ENCODE results near the gene RAP1GAP2. TPM values are rescaled to one million over a fixed set of nuclear protein-coding genes. Genes with fewer than 3 reads are reported as not detected.

Gene RAP1GAP2
- total RNA-seq, 2 donors from 2014 or later = 77.3 to 109 TPM

DNA sequence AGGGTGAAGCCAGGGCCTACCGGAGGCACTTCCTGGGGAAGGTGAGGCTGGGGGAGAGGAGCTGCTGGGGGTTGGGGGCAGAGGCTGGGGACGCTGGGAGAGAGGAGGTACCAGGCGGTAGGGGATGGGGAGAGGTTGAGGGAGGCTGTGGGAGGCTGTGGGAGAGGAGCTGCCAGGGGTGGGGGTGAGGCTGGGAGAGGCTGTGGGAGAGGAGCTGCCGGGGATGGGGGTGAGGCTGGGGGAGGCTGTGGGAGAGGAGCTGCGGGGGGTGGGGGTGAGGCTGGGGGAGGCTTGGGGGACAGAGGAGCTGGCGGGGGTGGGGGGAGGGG, 167.8 kb downstream of the RAP1GAP2 start:
- DNase-seq = no peak
- H3K9me3 ChIP-seq (ENCODE audit: control insufficient read depth, low read length, poor library complexity, severe bottlenecking) = no peaks in the 10 kb centered on the region
- Mint-ChIP-seq H3K4me3 (no peak overlapping the region), H3K36me3 (ENCODE audit: low read depth) (no peaks in the 10 kb centered on the region), H3K4me1 (peaks cover under 1% of the 10 kb centered on the region), H3K27me3 (no peaks in the 10 kb centered on the region), H3K27ac (no peak overlapping the region)
- ATAC-seq = no peak

GRCh38 chr17:2964370-2964769, 168.1 kb downstream of the RAP1GAP2 start:
- H3K9me3 ChIP-seq (ENCODE audit: control insufficient read depth, low read length, poor library complexity, severe bottlenecking) = no peaks in the 10 kb centered on the region
- Mint-ChIP-seq H3K27me3 (no peaks in the 10 kb centered on the region), H3K4me1 (no peaks in the 10 kb centered on the region), H3K36me3 (ENCODE audit: low read depth) (no peaks in the 10 kb centered on the region), H3K27ac (no peak overlapping the region), H3K4me3 (no peak overlapping the region)
- ATAC-seq (no peak), DNase-seq (no peak)

GRCh38 chr17:2964831-2965230, 168.6 kb downstream of the RAP1GAP2 start:
- Mint-ChIP-seq H3K27ac (no peak overlapping the region), H3K36me3 (ENCODE audit: low read depth) (no peaks in the 10 kb centered on the region), H3K4me1 (no peaks in the 10 kb centered on the region), H3K27me3 (no peaks in the 10 kb centered on the region), H3K4me3 (no peak overlapping the region)
- ATAC-seq = no peak
- no peaks in the 10 kb centered on the region for H3K9me3 ChIP-seq (ENCODE audit: control insufficient read depth, low read length, poor library complexity, severe bottlenecking)
- DNase-seq = no peak

DNA sequence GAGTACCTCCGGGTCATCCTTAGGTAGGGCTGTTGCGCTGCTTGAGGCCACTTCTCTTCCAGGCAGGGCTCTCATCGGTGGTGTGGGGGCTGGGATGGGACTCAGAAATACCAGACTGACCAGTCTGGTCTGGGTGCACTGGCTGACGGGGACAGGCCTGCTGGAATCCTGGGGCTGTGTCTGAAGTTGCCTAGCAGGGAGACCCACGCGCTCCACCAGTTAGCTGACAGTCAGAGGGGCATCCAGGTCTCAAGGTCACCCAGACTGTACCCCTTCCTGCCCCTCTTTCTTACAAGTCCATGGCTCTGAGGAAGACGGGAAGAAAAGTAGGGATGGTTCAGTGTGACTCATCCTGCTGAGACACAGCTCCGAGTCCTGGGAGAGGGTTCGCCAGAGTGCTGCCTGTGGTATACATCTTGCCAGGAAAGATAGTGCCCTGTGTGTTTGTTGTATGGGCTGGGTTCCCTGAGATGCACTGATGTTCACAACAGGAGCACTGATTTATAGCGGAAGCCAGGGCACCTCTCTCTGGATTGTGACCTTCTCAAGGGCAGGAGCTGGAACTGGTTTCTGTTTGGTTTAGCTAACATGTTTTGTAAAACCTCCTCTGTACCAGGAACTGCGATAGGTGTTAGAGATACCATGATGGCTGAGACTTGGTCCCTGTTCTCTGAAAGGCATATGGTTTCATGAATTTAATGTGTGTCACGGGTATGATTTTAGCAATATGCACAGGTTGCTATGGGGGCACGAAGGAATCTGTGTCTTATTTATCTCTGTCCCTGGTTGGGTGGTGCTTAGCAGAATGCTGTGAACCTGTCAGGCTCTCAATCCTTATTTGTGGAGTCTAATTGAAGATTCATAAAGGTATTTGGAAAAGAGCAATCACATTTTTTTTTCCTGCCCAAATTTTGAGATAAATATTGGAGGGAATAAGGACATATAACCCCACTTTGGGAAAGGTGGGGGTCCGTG, 169.7 kb downstream of the RAP1GAP2 start:
- no peaks in the 10 kb centered on the region for H3K36me3 Mint-ChIP-seq (ENCODE audit: low read depth)
- DNase-seq = no peak
- no peak overlapping the region for H3K4me3 Mint-ChIP-seq
- peak overlapping the region; percentile 3 for H3K27ac Mint-ChIP-seq
- H3K9me3 ChIP-seq (ENCODE audit: control insufficient read depth, low read length, poor library complexity, severe bottlenecking) = no peaks in the 10 kb centered on the region
- no peaks in the 10 kb centered on the region for H3K4me1 Mint-ChIP-seq
- H3K27me3 Mint-ChIP-seq = no peaks in the 10 kb centered on the region
- ATAC-seq = no peak

DNA sequence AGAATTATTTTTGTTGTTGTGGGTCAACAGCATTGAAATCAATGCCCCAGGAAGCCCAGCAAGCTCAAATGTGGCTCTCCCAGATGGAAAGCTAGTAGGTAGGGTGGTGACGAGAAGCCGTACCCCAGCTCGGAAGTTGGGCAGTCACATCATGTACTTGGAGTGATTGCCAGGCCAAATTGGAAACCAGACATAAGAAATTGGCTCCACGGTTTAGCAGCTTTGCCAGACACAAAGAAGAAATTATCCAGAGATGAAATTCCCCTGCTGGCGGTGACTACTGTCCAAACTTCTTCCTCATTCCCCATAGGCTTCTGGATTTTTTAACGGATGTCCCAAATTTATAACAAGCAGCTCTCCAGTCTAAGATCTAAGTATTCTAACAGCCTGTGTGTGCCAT, 171.3 kb downstream of the RAP1GAP2 start:
- H3K27ac Mint-ChIP-seq = peak overlapping the region; percentile 41

GRCh38 chr17:2971851-2972250, 175.6 kb downstream of the RAP1GAP2 start:
- H3K9me3 ChIP-seq (ENCODE audit: control insufficient read depth, low read length, poor library complexity, severe bottlenecking) = no peaks in the 10 kb centered on the region
- Mint-ChIP-seq H3K27ac (no peak overlapping the region), H3K27me3 (no peaks in the 10 kb centered on the region), H3K4me3 (no peak overlapping the region), H3K36me3 (ENCODE audit: low read depth) (peaks cover 8% of the 10 kb centered on the region), H3K4me1 (peaks cover 9% of the 10 kb centered on the region)
- DNase-seq (no peak), ATAC-seq (no peak)

More for the DNA sequence above, 171.3 kb downstream of the RAP1GAP2 start:
- ATAC-seq (no peak), DNase-seq (no peak)
- H3K9me3 ChIP-seq (ENCODE audit: control insufficient read depth, low read length, poor library complexity, severe bottlenecking) = no peaks in the 10 kb centered on the region
- H3K36me3 Mint-ChIP-seq (ENCODE audit: low read depth) = no peaks in the 10 kb centered on the region
- no peaks in the 10 kb centered on the region for H3K4me1 Mint-ChIP-seq
- no peak overlapping the region for H3K4me3 Mint-ChIP-seq
- H3K27me3 Mint-ChIP-seq = no peaks in the 10 kb centered on the region

GRCh38 chr17:2972749-2973148, 176.5 kb downstream of the RAP1GAP2 start:
- peaks cover 8% of the 10 kb centered on the region for H3K36me3 Mint-ChIP-seq (ENCODE audit: low read depth)
- no peaks in the 10 kb centered on the region for H3K9me3 ChIP-seq (ENCODE audit: control insufficient read depth, low read length, poor library complexity, severe bottlenecking)
- no peak for ATAC-seq
- H3K27ac Mint-ChIP-seq = no peak overlapping the region
- no peak for DNase-seq
- peaks cover 9% of the 10 kb centered on the region for H3K4me1 Mint-ChIP-seq
- no peak overlapping the region for H3K4me3 Mint-ChIP-seq
- no peaks in the 10 kb centered on the region for H3K27me3 Mint-ChIP-seq

- ATAC-seq = no peak
- DNase-seq = no peak
- Mint-ChIP-seq H3K27ac (no peak overlapping the region), H3K4me3 (no peak overlapping the region), H3K4me1 (peaks cover 9% of the 10 kb centered on the region), H3K27me3 (no peaks in the 10 kb centered on the region), H3K36me3 (ENCODE audit: low read depth) (peaks cover 8% of the 10 kb centered on the region)
- H3K9me3 ChIP-seq (ENCODE audit: control insufficient read depth, low read length, poor library complexity, severe bottlenecking) = no peaks in the 10 kb centered on the region
Observed at GRCh38 chr17:2974347-2974746, 178.1 kb downstream of the RAP1GAP2 start.

- Mint-ChIP-seq H3K4me1 (peaks cover 9% of the 10 kb centered on the region), H3K4me3 (no peak overlapping the region), H3K27ac (no peak overlapping the region), H3K27me3 (no peaks in the 10 kb centered on the region), H3K36me3 (ENCODE audit: low read depth) (peaks cover 8% of the 10 kb centered on the region)
- ATAC-seq (no peak), DNase-seq (no peak)
- H3K9me3 ChIP-seq (ENCODE audit: control insufficient read depth, low read length, poor library complexity, severe bottlenecking) = no peaks in the 10 kb centered on the region
Observed at GRCh38 chr17:2975469-2975958, 179.3 kb downstream of the RAP1GAP2 start.

DNA sequence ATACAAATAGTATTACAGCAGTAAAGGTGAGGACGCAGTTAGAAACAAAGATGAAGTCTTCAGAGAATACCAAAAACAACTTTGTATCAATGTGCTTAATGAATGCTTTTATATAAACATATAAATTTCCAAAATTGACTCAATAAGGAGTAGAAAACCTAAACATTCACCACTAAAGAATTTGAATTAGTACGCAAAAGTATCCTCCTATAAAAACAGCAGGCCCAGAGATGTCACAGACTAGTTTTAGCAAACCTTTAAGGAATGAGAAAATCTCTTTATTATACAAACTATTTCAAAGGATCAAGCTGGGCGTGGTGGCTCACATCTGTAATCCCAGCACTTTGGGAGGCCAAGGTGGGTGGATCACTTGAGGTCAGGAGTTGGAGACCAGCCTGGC, 180.9 kb downstream of the RAP1GAP2 start:
- DNase-seq (no peak), ATAC-seq (no peak)
- H3K9me3 ChIP-seq (ENCODE audit: control insufficient read depth, low read length, poor library complexity, severe bottlenecking) = no peaks in the 10 kb centered on the region
- Mint-ChIP-seq H3K27ac (no peak overlapping the region), H3K4me1 (peaks cover 9% of the 10 kb centered on the region), H3K36me3 (ENCODE audit: low read depth) (peaks cover 8% of the 10 kb centered on the region), H3K4me3 (no peak overlapping the region), H3K27me3 (no peaks in the 10 kb centered on the region)

- Mint-ChIP-seq H3K4me1 (peaks cover 9% of the 10 kb centered on the region), H3K27ac (no peak overlapping the region), H3K27me3 (no peaks in the 10 kb centered on the region), H3K36me3 (ENCODE audit: low read depth) (peaks cover 5% of the 10 kb centered on the region), H3K4me3 (no peak overlapping the region)
- no peaks in the 10 kb centered on the region for H3K9me3 ChIP-seq (ENCODE audit: control insufficient read depth, low read length, poor library complexity, severe bottlenecking)
- no peak for ATAC-seq
- DNase-seq = no peak
Observed at GRCh38 chr17:2978116-2978515, 181.9 kb downstream of the RAP1GAP2 start.

DNA sequence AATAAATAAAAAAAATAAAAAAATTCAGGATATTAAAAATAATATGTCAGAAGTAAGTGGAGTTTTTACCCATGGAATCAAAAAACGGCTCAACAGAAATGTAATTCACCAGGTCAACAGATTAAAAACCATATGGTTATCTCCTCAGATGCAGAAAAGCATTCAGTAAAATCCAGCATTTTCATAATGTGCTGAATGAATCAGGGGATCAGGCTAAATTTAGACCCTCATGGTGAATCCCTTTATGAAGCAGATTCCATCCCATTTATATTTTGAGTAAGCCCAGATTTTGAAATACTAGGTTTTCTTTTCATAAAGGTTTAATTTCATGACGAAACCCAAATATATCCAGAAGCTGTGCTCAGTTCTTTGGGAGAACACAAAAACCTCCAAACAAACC, 182.8 kb downstream of the RAP1GAP2 start:
- ATAC-seq = no peak
- peaks cover 9% of the 10 kb centered on the region for H3K4me1 Mint-ChIP-seq
- no peak overlapping the region for H3K4me3 Mint-ChIP-seq
- no peaks in the 10 kb centered on the region for H3K27me3 Mint-ChIP-seq
- DNase-seq = no peak
- H3K27ac Mint-ChIP-seq = no peak overlapping the region
- no peaks in the 10 kb centered on the region for H3K9me3 ChIP-seq (ENCODE audit: control insufficient read depth, low read length, poor library complexity, severe bottlenecking)
- H3K36me3 Mint-ChIP-seq (ENCODE audit: low read depth) = peaks cover 5% of the 10 kb centered on the region

DNA sequence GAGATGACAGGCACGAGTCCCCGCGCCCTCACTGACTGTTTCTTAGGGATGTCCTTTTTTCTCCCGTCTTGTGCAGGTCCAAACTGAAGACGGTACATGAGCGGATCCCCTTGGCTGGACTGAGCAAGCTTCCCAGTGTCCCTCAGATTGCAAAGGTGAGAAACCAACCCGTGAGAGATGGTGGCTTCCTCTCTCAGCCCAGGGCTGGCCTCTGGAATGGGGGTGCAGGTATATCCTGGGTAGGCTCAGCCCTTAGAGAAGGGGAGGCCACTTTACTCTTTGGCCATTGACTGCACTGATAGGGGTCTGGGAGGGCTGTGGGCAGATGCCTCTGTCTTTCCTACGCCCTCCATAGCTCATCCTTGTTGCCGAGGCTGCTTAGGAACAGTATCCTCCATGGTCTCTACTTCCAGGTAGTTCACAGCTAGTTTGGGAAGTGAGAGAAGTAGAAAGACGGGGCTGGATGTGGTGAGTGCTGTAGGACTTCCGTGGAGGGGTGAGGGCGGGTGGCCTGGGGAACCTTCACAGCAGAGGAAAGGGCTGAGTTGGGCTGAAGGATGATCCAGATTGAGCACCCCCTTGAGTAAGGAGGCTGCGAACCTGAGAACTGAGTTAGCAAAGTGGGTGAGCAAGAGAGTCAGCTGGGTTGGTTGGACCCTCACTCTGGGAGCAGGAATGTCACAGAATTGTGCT, 184.1 kb downstream of the RAP1GAP2 start:
- no peak for DNase-seq
- H3K4me3 Mint-ChIP-seq = no peak overlapping the region
- H3K36me3 Mint-ChIP-seq (ENCODE audit: low read depth) = peaks cover 5% of the 10 kb centered on the region
- H3K4me1 Mint-ChIP-seq = peaks cover 6% of the 10 kb centered on the region
- H3K9me3 ChIP-seq (ENCODE audit: control insufficient read depth, low read length, poor library complexity, severe bottlenecking) = no peaks in the 10 kb centered on the region
- no peak overlapping the region for H3K27ac Mint-ChIP-seq
- no peaks in the 10 kb centered on the region for H3K27me3 Mint-ChIP-seq
- ATAC-seq = no peak
